Stimulated activated CD8-positive, alpha-beta memory T cell treated with anti-CD3 and anti-CD28 coated beads, Interleukin-7, amount 100 ng/mL, for 1 hour (primary cell): ENCODE data around the gene THUMPD1.
A peak's percentile ranks its signal among the peaks of the same experiment; 100 is the strongest.
"Not testable (repeated sequence)": the region's sequence is repeated elsewhere in the genome, so short reads cannot be mapped to it uniquely, and the experiment has no call there.

Experiments used
- DNase-seq, 2 donors: peaks; one replicate each; pipeline ENCODE4 v3.0.0-alpha.2; 2020; ENCODE audit warnings: low read depth in 2 of 2

Gene THUMPD1

GRCh38 chr16:20741554-20742285 is at the start of gene THUMPD1:
Gene THUMPD1, minus strand, starts transcription at chr16:20741818. Its CDS starts 79 bp downstream, at chr16:20741739.
- peak; percentile 96 for DNase-seq

GRCh38 chr16:20789130-20789529 is 47.5 kb upstream of the THUMPD1 start:
- DNase-seq = no peak

- DNase-seq = no peak
These were observed 42.6 kb upstream of the THUMPD1 start for GRCh38 chr16:20784204-20784603.

- no peak for DNase-seq
These were observed 40.9 kb upstream of the THUMPD1 start for GRCh38 chr16:20782470-20782869.

GRCh38 chr16:20781697-20782096 is 40.1 kb upstream of the THUMPD1 start:
- no peak for DNase-seq

- peak in 1 of 2 donors; percentile 21 for DNase-seq
These were observed 33.2 kb upstream of the THUMPD1 start for GRCh38 chr16:20774703-20775362.

GRCh38 chr16:20773679-20774078 is 32.1 kb upstream of the THUMPD1 start:
- DNase-seq = no peak

- DNase-seq = no peak
These were observed 27.2 kb upstream of the THUMPD1 start for GRCh38 chr16:20768818-20769217.

- DNase-seq = no peak
These were observed 26.5 kb upstream of the THUMPD1 start for GRCh38 chr16:20768121-20768520.

GRCh38 chr16:20767577-20767976 is 26.0 kb upstream of the THUMPD1 start:
- DNase-seq = no peak

GRCh38 chr16:20766294-20766693 is 24.7 kb upstream of the THUMPD1 start:
- no peak for DNase-seq

GRCh38 chr16:20765732-20766131 is 24.1 kb upstream of the THUMPD1 start:
- no peak for DNase-seq

GRCh38 chr16:20764448-20764847 is 22.8 kb upstream of the THUMPD1 start:
- DNase-seq = not testable (repeated sequence)

- peak; percentile 7 to 35 for DNase-seq
These were observed 22.0 kb upstream of the THUMPD1 start, which contains the start of gene ACSM3 for GRCh38 chr16:20763461-20764232. Gene ACSM3, plus strand, starts transcription at chr16:20764014. Its CDS starts 6,021 bp downstream, at chr16:20770035.

GRCh38 chr16:20762404-20763123 is 20.9 kb upstream of the THUMPD1 start:
- no peak for DNase-seq

GRCh38 chr16:20761175-20761574 is 19.6 kb upstream of the THUMPD1 start:
- no peak for DNase-seq

GRCh38 chr16:20760346-20760745 is 18.7 kb upstream of the THUMPD1 start:
- DNase-seq = no peak

GRCh38 chr16:20755799-20756198 is 14.2 kb upstream of the THUMPD1 start:
- not testable (repeated sequence) for DNase-seq

- DNase-seq = no peak
These were observed 13.6 kb upstream of the THUMPD1 start for GRCh38 chr16:20755238-20755637.

- DNase-seq = no peak
These were observed 12.1 kb upstream of the THUMPD1 start for GRCh38 chr16:20753727-20754126.

- DNase-seq = no peak
These were observed 8.9 kb upstream of the THUMPD1 start for GRCh38 chr16:20750558-20750957.

- DNase-seq = no peak
These were observed 7.9 kb upstream of the THUMPD1 start for GRCh38 chr16:20749474-20749873.
